ENCODE measurements around the gene PSTK. TPM values are rescaled to one million over a fixed set of nuclear protein-coding genes. Genes with fewer than 3 reads are reported as not detected.

Gene PSTK
- total RNA-seq, 1 experiment from 2014 or later: 11.8 TPM

- H3K9me3 ChIP-seq: no peaks in the 10 kb centered on the region
- H3K4me3 ChIP-seq: peak overlapping the region; percentile 99
- no peaks in the 10 kb centered on the region for H3K27me3 ChIP-seq
- peak; percentile 10 for DNase-seq
- H3K36me3 ChIP-seq: peaks cover 3% of the 10 kb centered on the region; the same call in 1 of the 2 replicates
Measured at GRCh38 chr10:122981066-122981464, 864 bp downstream of the PSTK start.

- Histone ChIP-seq H3K27me3 (no peaks in the 10 kb centered on the region), H3K4me3 (no peak overlapping the region), H3K36me3 (peaks cover 3% of the 10 kb centered on the region; the same call in 1 of the 2 replicates), H3K9me3 (no peaks in the 10 kb centered on the region)
- DNase-seq: no peak
Measured at GRCh38 chr10:122983898-122984297, 3.7 kb downstream of the PSTK start.

DNA sequence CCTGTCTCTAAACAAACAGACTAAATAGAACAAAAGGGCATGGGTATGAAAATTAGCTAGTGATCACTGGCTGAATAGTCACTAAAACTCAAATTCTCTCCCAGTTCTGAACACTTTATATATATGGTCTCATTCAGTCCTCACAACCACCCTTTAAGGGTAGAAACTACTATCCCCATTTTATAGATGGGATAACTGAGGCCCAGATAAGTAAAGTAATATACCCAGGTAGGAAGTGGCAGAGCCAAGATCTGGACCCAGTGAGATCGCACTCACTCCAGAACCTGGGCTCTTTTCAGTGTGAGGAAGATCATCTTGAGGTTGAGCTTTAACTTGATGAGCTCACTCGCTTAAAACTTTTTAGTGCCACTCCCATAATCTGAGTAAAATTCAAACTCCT lies 4.5 kb downstream of the PSTK start:
- H3K4me3 ChIP-seq: no peak overlapping the region
- H3K9me3 ChIP-seq: no peaks in the 10 kb centered on the region
- H3K36me3 ChIP-seq: peaks cover 3% of the 10 kb centered on the region; the same call in 1 of the 2 replicates
- no peak for DNase-seq
- H3K27me3 ChIP-seq: no peaks in the 10 kb centered on the region

GRCh38 chr10:122986335-122986734 lies 6.1 kb downstream of the PSTK start:
- Histone ChIP-seq H3K9me3 (no peaks in the 10 kb centered on the region), H3K27me3 (no peaks in the 10 kb centered on the region), H3K4me3 (no peak overlapping the region), H3K36me3 (peaks cover 5% of the 10 kb centered on the region)
- peak; percentile 87 for DNase-seq

GRCh38 chr10:122988501-122988900 lies 8.3 kb downstream of the PSTK start:
- DNase-seq: no peak
- Histone ChIP-seq H3K27me3 (no peaks in the 10 kb centered on the region), H3K36me3 (peaks cover 20% of the 10 kb centered on the region), H3K4me3 (no peak overlapping the region), H3K9me3 (no peaks in the 10 kb centered on the region)

- peaks cover 26% of the 10 kb centered on the region for H3K36me3 ChIP-seq
- no peaks in the 10 kb centered on the region for H3K9me3 ChIP-seq
- no peak overlapping the region for H3K4me3 ChIP-seq
- no peaks in the 10 kb centered on the region for H3K27me3 ChIP-seq
- peak; percentile 38 for DNase-seq
Measured at GRCh38 chr10:122990278-122990677, 10.1 kb downstream of the PSTK start.

- Histone ChIP-seq H3K27me3 (no peaks in the 10 kb centered on the region), H3K36me3 (peaks cover 23% of the 10 kb centered on the region), H3K4me3 (no peak overlapping the region), H3K9me3 (no peaks in the 10 kb centered on the region)
- DNase-seq: no peak
Measured at GRCh38 chr10:122992031-122992585, 11.9 kb downstream of the PSTK start.

GRCh38 chr10:122993797-122994336 lies 13.7 kb downstream of the PSTK start:
- Histone ChIP-seq H3K36me3 (peaks cover 29% of the 10 kb centered on the region), H3K27me3 (no peaks in the 10 kb centered on the region), H3K4me3 (no peak overlapping the region), H3K9me3 (no peaks in the 10 kb centered on the region)
- DNase-seq: no peak

DNA sequence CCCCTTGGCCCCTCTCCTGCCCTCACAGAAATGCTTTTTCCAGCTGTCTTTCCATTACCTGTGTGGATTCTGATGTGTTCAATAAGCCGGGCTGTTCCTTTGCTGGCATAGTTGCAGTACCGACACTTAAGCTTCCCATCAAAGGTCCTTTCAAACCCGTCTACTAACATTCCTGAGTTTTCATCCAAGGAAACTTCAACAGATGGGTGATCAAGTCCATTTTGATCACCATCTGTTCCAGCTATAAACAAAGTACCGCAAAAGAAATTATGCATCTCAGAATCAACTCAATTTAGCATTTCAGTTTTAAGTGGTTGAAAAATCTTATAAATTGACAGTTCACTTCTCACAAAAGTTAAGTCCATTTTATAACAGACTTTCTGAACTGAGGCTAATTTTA lies 15.7 kb downstream of the PSTK start:
- Histone ChIP-seq H3K4me3 (no peak overlapping the region), H3K27me3 (no peaks in the 10 kb centered on the region), H3K9me3 (no peaks in the 10 kb centered on the region), H3K36me3 (peaks cover 27% of the 10 kb centered on the region)
- DNase-seq: no peak

DNA sequence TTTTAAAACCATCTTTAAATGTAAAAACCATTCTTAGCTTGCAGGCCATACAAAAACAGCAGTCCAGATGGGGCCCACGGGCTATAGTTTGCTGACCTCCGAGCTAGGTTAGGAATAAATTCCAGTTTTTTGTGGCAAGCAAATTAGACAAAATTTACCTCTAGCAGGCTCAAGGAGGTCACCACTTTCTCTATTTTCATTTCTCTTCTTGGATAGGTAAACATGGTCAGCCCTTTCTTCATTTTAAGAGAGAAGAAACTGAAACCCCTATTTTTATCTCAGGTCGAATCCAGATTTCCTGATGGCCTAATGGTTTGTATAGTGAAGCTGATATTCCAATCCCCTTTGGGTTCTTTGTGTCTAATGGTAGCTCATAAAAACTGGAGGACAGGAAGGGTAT lies 17.7 kb downstream of the PSTK start:
- no peak overlapping the region for H3K4me3 ChIP-seq
- H3K27me3 ChIP-seq: no peaks in the 10 kb centered on the region
- H3K36me3 ChIP-seq: peaks cover 13% of the 10 kb centered on the region
- DNase-seq: no peak
- H3K9me3 ChIP-seq: no peaks in the 10 kb centered on the region

- peaks cover 12% of the 10 kb centered on the region for H3K36me3 ChIP-seq
- H3K9me3 ChIP-seq: no peaks in the 10 kb centered on the region
- DNase-seq: no peak
- H3K27me3 ChIP-seq: no peaks in the 10 kb centered on the region
- no peak overlapping the region for H3K4me3 ChIP-seq
Measured at GRCh38 chr10:122998360-122998917, 18.2 kb downstream of the PSTK start.

DNA sequence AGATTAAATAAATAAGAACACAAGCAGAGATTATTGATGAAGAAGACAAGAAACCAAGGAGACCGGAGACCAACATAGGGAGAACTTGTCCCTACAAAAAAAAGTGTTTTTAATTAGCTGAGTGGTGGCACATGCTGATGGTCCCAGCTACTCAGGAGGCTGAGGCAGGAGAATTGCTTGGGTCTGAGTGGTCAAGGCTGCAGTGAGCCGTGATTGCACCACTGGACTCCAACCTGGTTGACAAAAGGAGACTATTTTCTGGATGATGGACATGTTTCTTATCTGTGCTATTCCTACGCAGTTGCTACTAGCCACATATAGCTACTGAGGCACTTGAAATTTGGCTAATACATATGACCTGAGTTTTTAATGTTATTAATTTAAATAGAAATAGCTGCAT lies 18.7 kb downstream of the PSTK start:
- peaks cover 12% of the 10 kb centered on the region for H3K36me3 ChIP-seq
- no peak overlapping the region for H3K4me3 ChIP-seq
- H3K9me3 ChIP-seq: no peaks in the 10 kb centered on the region
- DNase-seq: no peak
- no peaks in the 10 kb centered on the region for H3K27me3 ChIP-seq

GRCh38 chr10:122999347-122999746 lies 19.1 kb downstream of the PSTK start:
- no peak for DNase-seq
- H3K36me3 ChIP-seq: peaks cover 11% of the 10 kb centered on the region
- no peak overlapping the region for H3K4me3 ChIP-seq
- no peaks in the 10 kb centered on the region for H3K27me3 ChIP-seq
- H3K9me3 ChIP-seq: no peaks in the 10 kb centered on the region

GRCh38 chr10:123000155-123000554 lies 20.0 kb downstream of the PSTK start:
- Histone ChIP-seq H3K4me3 (no peak overlapping the region), H3K36me3 (peaks cover 6% of the 10 kb centered on the region), H3K9me3 (no peaks in the 10 kb centered on the region), H3K27me3 (no peaks in the 10 kb centered on the region)
- DNase-seq: no peak

- Histone ChIP-seq H3K4me3 (no peak overlapping the region), H3K36me3 (peaks cover 13% of the 10 kb centered on the region), H3K9me3 (no peaks in the 10 kb centered on the region), H3K27me3 (no peaks in the 10 kb centered on the region)
- DNase-seq: no peak
Measured at GRCh38 chr10:123001370-123001769, 21.2 kb downstream of the PSTK start.

DNA sequence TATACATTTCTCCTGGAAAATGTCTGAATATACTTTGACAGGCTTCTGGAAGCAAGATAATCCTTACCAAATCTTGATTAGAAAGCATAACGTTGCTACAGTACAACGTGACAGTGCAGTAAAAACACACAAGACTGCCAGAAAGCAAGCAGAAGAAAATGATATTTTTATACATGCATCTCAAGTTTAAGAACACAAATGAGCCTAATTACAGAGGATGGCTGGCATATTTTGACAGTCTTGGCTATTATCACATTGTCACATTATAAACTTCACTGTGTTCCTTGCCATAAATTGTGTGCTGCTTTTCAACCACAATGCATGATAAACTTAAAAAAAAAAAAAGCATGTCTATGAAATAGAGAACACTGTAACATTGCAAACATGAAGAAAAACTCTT lies 24.1 kb downstream of the PSTK start:
- Histone ChIP-seq H3K27me3 (no peaks in the 10 kb centered on the region), H3K4me3 (no peak overlapping the region), H3K36me3 (peaks cover 10% of the 10 kb centered on the region), H3K9me3 (no peaks in the 10 kb centered on the region)
- DNase-seq: no peak

GRCh38 chr10:123007558-123008354 lies 27.6 kb downstream of the PSTK start:
- peak; percentile 23 for DNase-seq
- peaks cover 10% of the 10 kb centered on the region for H3K36me3 ChIP-seq
- no peaks in the 10 kb centered on the region for H3K9me3 ChIP-seq
- peak overlapping the region; percentile 98 for H3K4me3 ChIP-seq
- no peaks in the 10 kb centered on the region for H3K27me3 ChIP-seq
